SH-SY5Y (cell line): ENCODE data around the gene HMCN1.

Experiments
- GATA2 ChIP-seq: IDR thresholded peaks from 2 replicates; pipeline ENCODE4 v1.6.1; 2011; ENCODE audit warnings: mild to moderate bottlenecking, low read depth, low read length
- GATA3 ChIP-seq: IDR thresholded peaks from 2 replicates; pipeline ENCODE4 v1.6.1; 2011; ENCODE audit warnings: low read depth, mild to moderate bottlenecking, low read length, moderate library complexity

GRCh38 chr1:185964946-185965345 is 230.8 kb downstream of the HMCN1 start:
- TF ChIP-seq GATA2 (no peak), GATA3 (no peak)
